Muscle of leg (tissue), 11 donors: Measurements from ENCODE around the gene LBR. TPM values are rescaled to one million over a fixed set of nuclear protein-coding genes. Genes with fewer than 3 reads are reported as not detected.

Experiments
- DNase-seq: peaks from one replicate; pipeline ENCODE4 v3.0.0; 2013
- H3K27ac ChIP-seq: one replicate; pipeline ENCODE4 v1.5.1; 2013; ENCODE audit warnings: mild to moderate bottlenecking, low read length, control low read depth
- H3K27me3 ChIP-seq: one replicate; pipeline ENCODE4 v1.6.1; 2013; ENCODE audit warnings: low read length; ENCODE audit not compliant: control insufficient read depth, insufficient read depth
- H3K36me3 ChIP-seq: one replicate; pipeline ENCODE4 v1.6.1; 2013; ENCODE audit warnings: low read length; ENCODE audit not compliant: control insufficient read depth, insufficient read depth
- H3K4me1 ChIP-seq: one replicate; pipeline ENCODE4 v1.6.1; 2013; ENCODE audit warnings: low read length; ENCODE audit not compliant: control insufficient read depth, insufficient read depth
- H3K4me3 ChIP-seq: one replicate; pipeline ENCODE4 v1.5.1; 2013; ENCODE audit warnings: low read length, control low read depth
- H3K9me3 ChIP-seq: replicated peaks from 2 replicates; pipeline ENCODE4 v1.6.1; 2013; ENCODE audit warnings: low read depth, low read length; ENCODE audit not compliant: control insufficient read depth
- WGBS: methylation state at CpG from one replicate; pipeline ENCODE4 v1.1.5; 2013; ENCODE audit warnings: missing lambda C conversion rate; ENCODE audit not compliant: insufficient coverage; 5-methylcytosine and 5-hydroxymethylcytosine counted together
- polyA plus RNA-seq, 8 donors: library from polyadenylated mRNA; unstranded; fragments of 120-200 nt; gene quantifications; one replicate each; pipeline versions ENCODE4 v1.2.1 to v1.2.3, GENCODE V29; 2013; ENCODE audit warnings: inconsistent platforms in 1 of 8, low replicate concordance in 1 of 8; ENCODE audit not compliant: insufficient read length in 8 of 8, insufficient read depth in 1 of 8
- total RNA-seq: library from RNA; stranded (reverse); fragments of 120-200 nt; gene quantifications from one replicate; pipeline ENCODE4 v1.2.4, GENCODE V29; 2013

LBR gene
- total and polyA plus RNA-seq, 9 donors, result 25.4 to 52.1 (median 40.4) TPM

DNA sequence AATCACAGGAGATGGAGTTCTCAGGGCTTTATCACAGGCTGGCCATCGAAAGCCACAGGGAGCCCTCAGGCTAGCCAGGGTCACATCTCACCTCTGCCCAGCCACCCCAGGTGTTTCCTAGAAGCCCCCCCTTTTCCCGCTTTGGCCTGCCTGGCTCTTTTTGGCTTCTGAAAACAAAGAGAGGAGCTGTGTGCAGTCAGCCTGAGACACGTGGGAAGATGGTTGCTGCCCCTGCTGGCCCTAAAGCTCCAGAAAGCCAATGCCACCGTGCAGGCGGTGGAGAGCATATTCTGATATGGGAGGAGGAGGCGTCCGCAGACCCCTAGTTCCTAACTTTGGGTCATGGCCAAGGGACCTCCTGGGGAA, 18.7 kb upstream of the LBR start:
- WGBS, result 62% methylated on average over 5 of the region's 7 CpGs
- peaks cover 38% of the 10 kb centered on the region for H3K4me1 ChIP-seq
- H3K9me3 ChIP-seq, result no peaks in the 10 kb centered on the region
- H3K27ac ChIP-seq, result peak overlapping the region; percentile 73
- no peaks in the 10 kb centered on the region for H3K27me3 ChIP-seq
- no peak overlapping the region for H3K4me3 ChIP-seq
- no peaks in the 10 kb centered on the region for H3K36me3 ChIP-seq
- DNase-seq, result no peak

DNA sequence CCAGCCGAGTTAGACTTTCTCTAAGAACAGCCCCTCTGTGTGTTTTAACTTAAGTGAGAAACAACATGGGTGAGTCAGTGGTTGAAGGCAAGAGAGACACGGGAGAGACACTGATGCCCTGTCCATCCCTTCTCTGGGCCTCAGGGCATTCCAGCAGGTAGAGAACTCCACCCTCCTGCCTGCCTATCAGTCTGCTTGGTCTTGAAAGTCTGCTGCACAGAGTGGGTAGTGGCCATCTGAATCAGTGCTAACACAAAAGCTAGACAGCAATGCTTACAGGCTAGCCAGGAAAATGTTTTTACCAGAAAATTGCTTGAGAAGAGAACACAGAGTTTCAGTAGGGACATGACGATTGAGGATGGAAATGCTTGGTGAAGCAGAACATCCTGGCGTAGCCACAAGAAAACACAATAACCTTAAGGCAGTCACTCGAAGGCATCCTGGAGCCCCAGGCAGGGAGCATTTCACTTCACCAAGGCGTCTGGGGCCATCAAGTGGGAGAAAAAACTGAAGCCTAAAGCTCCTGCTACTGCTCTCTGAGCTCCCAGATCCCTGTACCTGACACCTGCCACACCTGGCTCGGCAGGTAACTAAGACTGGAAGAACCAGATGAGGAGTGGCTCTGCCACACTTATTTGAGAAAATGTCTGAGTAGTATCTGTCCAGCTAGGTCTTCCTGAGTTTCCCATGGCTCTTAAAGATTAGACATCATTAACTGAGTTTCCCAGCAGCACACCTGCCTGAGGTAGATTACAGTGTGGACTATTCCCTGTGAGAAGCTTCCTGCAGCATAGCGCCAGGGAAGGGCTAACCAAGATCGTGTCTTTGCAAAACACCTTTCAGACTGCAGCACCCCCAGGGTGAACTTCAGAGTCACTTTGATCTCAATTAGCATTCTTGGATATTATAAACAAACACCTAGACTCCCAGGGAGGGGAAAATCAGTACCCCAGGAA, 18.1 kb upstream of the LBR start:
- Histone ChIP-seq H3K4me1 (peaks cover 38% of the 10 kb centered on the region), H3K36me3 (no peaks in the 10 kb centered on the region), H3K9me3 (no peaks in the 10 kb centered on the region), H3K27me3 (no peaks in the 10 kb centered on the region), H3K27ac (peak overlapping the region; percentile 73), H3K4me3 (no peak overlapping the region)
- peak; percentile 52 for DNase-seq
- 35% methylated on average over 4 of the region's 9 CpGs for WGBS

DNA sequence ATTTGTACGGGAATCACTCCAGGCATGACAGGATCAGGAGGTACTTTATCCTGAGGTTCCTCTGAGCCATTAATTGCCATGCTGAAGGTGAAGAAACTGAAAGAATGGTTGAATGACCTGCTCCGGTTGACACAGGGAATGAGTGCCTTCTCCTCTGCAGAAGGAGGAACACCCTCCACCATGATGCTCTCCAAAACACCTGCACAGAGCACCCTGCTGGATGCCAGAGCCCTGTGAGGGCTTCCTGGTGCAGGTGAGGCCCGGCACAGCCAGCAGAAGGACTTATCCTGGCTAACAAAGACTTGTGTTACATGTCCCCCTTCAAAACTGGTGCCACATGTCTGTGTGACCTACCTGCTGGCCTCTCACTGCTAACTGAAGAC, 14.3 kb upstream of the LBR start:
- no peak for DNase-seq
- H3K36me3 ChIP-seq, result no peaks in the 10 kb centered on the region
- H3K27ac ChIP-seq, result no peak overlapping the region
- no peak overlapping the region for H3K4me3 ChIP-seq
- 33% methylated on average over 1 of the region's 3 CpGs for WGBS
- no peaks in the 10 kb centered on the region for H3K9me3 ChIP-seq
- no peaks in the 10 kb centered on the region for H3K27me3 ChIP-seq
- H3K4me1 ChIP-seq, result peaks cover 23% of the 10 kb centered on the region

DNA sequence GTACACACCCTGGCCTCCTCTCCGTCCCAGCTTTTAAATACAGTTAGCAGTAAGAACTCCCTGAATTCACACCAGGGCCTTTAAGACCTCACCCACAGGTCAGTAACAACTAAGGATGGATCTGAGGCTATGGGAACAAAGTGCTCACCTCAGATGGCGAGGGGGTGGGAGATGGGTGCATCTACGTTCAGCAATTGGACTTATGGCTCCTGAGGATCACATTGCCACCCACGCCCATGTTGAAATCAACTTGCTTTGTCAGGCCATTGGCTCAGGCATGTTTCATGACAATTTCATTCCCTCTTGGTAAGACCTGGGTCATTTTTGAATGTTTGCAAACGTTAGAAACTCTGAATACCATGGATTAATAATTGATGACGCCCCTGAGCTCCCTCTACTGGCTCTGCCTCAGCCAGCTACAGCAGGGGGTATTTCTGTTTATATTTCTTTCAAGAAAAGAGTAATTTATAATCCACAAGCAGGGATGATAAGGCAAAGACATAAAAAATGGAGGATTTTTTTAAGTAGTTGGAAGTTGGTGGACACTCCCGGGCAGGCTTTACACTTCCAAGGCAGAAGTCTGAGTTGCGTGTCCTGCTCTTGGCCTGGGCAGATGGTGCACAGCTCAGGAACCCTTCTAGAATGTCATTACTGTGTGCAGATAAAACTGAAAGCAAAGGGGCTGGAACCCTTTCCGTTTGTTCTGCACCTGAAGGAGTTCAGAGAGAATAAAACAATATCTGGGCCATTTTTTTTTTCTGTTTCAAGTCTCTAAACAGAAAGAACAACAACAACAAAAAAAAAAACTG, 13.7 kb upstream of the LBR start:
- Histone ChIP-seq H3K27ac (no peak overlapping the region), H3K4me3 (no peak overlapping the region), H3K27me3 (peaks cover 2% of the 10 kb centered on the region), H3K36me3 (no peaks in the 10 kb centered on the region), H3K9me3 (no peaks in the 10 kb centered on the region), H3K4me1 (peaks cover 17% of the 10 kb centered on the region)
- 90% methylated on average over 3 of the region's 9 CpGs for WGBS
- DNase-seq, result no peak

DNA sequence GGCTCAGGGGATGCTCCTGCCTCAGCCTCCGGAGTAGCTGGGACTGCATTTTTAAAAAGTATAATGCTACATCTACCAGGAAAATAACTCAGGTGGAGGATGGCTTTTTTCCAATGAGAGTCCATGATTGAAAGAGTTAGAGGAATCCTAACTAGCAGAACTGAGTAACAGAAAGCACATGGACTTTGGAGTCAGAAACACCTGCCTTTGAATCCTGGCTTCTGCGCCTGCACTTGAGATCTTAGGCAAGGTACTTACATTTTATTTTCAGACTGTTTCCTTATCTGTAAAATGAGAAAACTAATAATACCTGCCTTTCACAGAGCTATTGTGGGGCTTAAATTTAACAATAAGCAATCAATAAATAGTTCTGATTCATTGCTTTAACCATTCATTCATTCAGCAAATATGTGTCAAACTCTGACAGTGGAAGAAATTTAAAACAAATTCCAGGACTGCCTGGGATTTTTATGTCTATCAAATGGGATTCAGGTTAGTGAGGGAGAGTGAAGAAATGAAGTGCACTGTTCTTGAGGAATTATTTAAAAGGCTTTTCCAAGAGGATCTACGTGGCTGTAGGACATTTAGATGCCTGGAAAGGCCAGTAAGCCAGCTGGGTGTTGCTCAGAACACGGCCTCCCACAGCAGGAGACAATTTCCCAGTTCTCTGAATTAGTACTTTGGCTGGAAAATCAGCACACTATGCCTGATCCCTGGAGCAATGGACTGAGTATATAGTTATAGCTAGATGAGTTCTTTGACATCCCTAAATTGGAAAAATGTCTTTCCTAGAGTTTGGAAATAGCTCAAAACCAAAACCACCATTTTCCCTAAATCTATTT, 12.8 kb upstream of the LBR start:
- WGBS, result 33% methylated on average over 2 of the region's 4 CpGs
- H3K27me3 ChIP-seq, result peaks cover 2% of the 10 kb centered on the region
- H3K27ac ChIP-seq, result no peak overlapping the region
- DNase-seq, result peak; percentile 51
- no peaks in the 10 kb centered on the region for H3K9me3 ChIP-seq
- no peak overlapping the region for H3K4me3 ChIP-seq
- no peaks in the 10 kb centered on the region for H3K36me3 ChIP-seq
- H3K4me1 ChIP-seq, result peaks cover 10% of the 10 kb centered on the region

DNA sequence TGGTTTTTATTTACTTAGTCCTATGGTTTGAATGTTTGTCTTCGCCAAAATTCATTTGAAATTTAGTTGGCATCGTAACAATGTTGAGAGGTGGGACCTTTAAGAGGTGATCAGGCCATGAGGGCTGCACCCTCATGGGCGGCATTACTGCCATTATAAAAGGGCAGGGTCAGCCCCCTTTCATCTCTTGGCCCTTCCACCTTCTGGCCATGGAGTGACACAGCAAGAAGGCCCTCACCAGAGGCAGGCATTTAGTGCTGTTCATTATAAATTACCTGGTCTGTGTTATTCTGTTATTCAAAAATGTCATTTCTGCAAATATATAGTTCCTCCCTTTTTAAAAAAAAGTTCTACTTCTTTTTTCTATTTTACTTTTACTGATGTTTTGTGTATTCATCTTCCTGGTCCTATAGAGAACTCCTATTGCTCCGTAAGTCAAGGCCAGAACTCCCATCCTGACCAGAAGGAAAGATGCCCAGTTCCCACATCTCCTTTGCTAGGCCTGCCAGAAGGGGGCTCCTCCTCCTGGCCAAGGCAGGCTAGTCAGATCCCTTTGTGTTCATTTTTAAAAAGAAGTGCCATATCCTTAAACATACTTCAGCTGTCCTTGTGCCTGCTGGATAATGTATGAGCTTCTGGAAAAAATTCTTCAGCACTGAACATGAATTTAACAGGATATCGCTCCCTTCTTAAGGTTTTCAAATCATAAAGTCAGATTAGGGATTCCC, 10.0 kb upstream of the LBR start:
- Histone ChIP-seq H3K27ac (no peak overlapping the region), H3K4me3 (no peak overlapping the region), H3K36me3 (no peaks in the 10 kb centered on the region), H3K27me3 (peaks cover 2% of the 10 kb centered on the region), H3K9me3 (no peaks in the 10 kb centered on the region), H3K4me1 (no peaks in the 10 kb centered on the region)
- 78% methylated on average over 4 of the region's 5 CpGs for WGBS
- DNase-seq, result peak; percentile 63

DNA sequence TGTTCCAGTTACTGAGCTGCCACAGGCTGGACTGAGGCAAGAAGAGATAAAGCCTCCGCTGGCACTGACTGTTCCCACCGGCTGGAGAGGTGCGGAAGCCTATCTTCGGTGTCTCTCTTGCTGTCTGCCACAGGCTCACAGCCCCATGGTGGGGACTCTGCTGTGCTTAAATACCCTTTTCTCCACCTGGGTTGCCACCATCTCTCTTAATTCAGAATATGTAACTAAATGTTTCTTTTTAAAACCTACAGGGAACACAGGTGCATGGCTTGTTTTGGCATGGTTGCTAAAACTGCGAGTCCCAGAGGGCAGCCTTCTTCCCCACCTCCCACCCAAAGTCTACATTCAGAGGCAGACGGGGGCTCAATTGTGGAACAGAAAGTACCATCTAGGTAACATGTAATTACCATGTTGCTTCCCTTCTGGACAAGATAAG, 8.1 kb upstream of the LBR start:
- Histone ChIP-seq H3K36me3 (no peaks in the 10 kb centered on the region), H3K27ac (no peak overlapping the region), H3K4me3 (no peak overlapping the region), H3K9me3 (no peaks in the 10 kb centered on the region), H3K27me3 (peaks cover 2% of the 10 kb centered on the region), H3K4me1 (no peaks in the 10 kb centered on the region)
- WGBS, result 71% methylated on average over 5 of the region's 6 CpGs
- DNase-seq, result no peak

DNA sequence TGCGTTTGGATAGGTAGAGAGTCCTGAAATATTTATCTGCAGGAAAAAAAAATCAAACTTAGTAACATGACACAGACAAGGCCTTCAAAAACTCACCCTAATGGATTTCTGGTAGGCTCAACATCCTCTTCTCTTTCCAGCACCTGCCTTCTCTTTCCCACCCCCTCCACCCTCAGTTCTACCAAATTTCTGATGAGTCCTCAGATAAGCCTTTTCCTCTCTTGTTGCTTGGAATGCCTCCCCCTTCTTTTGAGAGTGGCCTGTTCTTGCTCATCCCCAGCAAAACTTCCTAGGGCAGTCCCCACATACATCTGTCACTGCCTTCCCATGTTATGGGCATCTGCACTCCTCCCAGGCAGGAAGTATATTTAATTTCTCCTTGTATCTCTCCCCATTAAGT, 7.6 kb upstream of the LBR start:
- no peaks in the 10 kb centered on the region for H3K36me3 ChIP-seq
- DNase-seq, result no peak
- WGBS, result no CpG with 5 or more reads among the region's 1 CpG
- H3K9me3 ChIP-seq, result no peaks in the 10 kb centered on the region
- no peak overlapping the region for H3K27ac ChIP-seq
- peaks cover 2% of the 10 kb centered on the region for H3K27me3 ChIP-seq
- H3K4me1 ChIP-seq, result no peaks in the 10 kb centered on the region
- no peak overlapping the region for H3K4me3 ChIP-seq

DNA sequence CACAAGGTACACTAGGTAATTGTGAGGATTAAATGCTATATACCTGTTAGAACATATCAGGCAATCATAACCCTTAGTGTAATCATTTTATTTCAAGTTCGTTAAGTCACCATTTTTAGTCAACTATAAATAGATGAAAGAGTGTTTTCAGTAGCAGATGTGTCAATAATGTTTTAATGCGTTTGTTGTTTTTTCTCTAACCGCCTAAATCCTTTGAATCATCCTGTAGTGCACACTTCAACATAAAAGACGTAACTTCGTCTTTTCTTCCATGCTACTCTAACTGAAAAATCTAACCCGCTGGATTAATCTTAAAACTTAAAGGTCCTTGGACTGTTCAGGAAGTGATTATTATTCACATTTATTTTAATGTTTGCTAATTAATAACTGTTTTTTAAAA, 7.2 kb upstream of the LBR start:
- Histone ChIP-seq H3K36me3 (no peaks in the 10 kb centered on the region), H3K4me3 (no peak overlapping the region), H3K9me3 (no peaks in the 10 kb centered on the region), H3K27me3 (peaks cover 2% of the 10 kb centered on the region), H3K27ac (no peak overlapping the region), H3K4me1 (no peaks in the 10 kb centered on the region)
- DNase-seq, result no peak
- no CpG with 5 or more reads among the region's 6 CpGs for WGBS
